ENCODE results near the gene MELTF. TPM values are rescaled to one million over a fixed set of nuclear protein-coding genes. Genes with fewer than 3 reads are reported as not detected.

Gene MELTF
- total and polyA plus RNA-seq, 2 of the 13 experiments (the other 11 are each of a cell fraction or from before 2014, with no cell fraction given), result 3.2 to 7.5 TPM

GRCh38 chr3:196962108-196962929, 67.3 kb downstream of the MELTF start (continued):
- TF ChIP-seq, protein P1, sequence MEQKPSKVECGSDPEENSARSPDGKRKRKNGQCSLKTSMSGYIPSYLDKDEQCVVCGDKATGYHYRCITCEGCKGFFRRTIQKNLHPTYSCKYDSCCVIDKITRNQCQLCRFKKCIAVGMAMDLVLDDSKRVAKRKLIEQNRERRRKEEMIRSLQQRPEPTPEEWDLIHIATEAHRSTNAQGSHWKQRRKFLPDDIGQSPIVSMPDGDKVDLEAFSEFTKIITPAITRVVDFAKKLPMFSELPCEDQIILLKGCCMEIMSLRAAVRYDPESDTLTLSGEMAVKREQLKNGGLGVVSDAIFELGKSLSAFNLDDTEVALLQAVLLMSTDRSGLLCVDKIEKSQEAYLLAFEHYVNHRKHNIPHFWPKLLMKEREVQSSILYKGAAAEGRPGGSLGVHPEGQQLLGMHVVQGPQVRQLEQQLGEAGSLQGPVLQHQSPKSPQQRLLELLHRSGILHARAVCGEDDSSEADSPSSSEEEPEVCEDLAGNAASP (CRISPR knock-in tag; IDR thresholded peaks at IDR 0.05; ENCODE audit: borderline replicate concordance), result peak; percentile 16; the same call in 1 of the 2 replicates
- no peak for TF ChIP-seq ZNF546 (CRISPR knock-in tag; conservative IDR thresholded peaks at IDR 0.05)
- no peak; the same call in none of the 2 replicates for TF ChIP-seq BRD4 (CRISPR knock-in tag; IDR thresholded peaks at IDR 0.05)
- no peak; the same call in 1 of the 2 replicates for TF ChIP-seq ARID2 (CRISPR knock-in tag; IDR thresholded peaks at IDR 0.05; ENCODE audit: borderline replicate concordance)
- no peak for TF ChIP-seq MAFG (CRISPR knock-in tag; IDR thresholded peaks at IDR 0.05)
- TF ChIP-seq REXO4 (CRISPR knock-in tag; IDR thresholded peaks at IDR 0.05; ENCODE audit: borderline replicate concordance), result no peak
- no peak for TF ChIP-seq SMARCC2 (IDR thresholded peaks at IDR 0.05)
- TF ChIP-seq ZFAT (CRISPR knock-in tag; conservative IDR thresholded peaks at IDR 0.05), result no peak
- TF ChIP-seq ZNF747 (CRISPR knock-in tag; IDR thresholded peaks at IDR 0.05; ENCODE audit: borderline replicate concordance), result peak; percentile 54; the same call in 1 of the 2 replicates
- no peak for TF ChIP-seq ZNF782 (CRISPR knock-in tag; IDR thresholded peaks at IDR 0.05; ENCODE audit: borderline replicate concordance)
- TF ChIP-seq GLMP (CRISPR knock-in tag; IDR thresholded peaks at IDR 0.05; ENCODE audit: borderline replicate concordance), result no peak
- TF ChIP-seq HNF4A (CRISPR knock-in tag; IDR thresholded peaks at IDR 0.05), result peak; percentile 39; the same call in 1 of the 2 replicates
- peak; percentile 41; the same call in 1 of the 2 replicates for TF ChIP-seq ATF1 (CRISPR knock-in tag; IDR thresholded peaks at IDR 0.05)
- no peak for TF ChIP-seq ZNF660 (CRISPR knock-in tag; IDR thresholded peaks at IDR 0.05; ENCODE audit: borderline replicate concordance, low read depth)
- TF ChIP-seq, protein P2, sequence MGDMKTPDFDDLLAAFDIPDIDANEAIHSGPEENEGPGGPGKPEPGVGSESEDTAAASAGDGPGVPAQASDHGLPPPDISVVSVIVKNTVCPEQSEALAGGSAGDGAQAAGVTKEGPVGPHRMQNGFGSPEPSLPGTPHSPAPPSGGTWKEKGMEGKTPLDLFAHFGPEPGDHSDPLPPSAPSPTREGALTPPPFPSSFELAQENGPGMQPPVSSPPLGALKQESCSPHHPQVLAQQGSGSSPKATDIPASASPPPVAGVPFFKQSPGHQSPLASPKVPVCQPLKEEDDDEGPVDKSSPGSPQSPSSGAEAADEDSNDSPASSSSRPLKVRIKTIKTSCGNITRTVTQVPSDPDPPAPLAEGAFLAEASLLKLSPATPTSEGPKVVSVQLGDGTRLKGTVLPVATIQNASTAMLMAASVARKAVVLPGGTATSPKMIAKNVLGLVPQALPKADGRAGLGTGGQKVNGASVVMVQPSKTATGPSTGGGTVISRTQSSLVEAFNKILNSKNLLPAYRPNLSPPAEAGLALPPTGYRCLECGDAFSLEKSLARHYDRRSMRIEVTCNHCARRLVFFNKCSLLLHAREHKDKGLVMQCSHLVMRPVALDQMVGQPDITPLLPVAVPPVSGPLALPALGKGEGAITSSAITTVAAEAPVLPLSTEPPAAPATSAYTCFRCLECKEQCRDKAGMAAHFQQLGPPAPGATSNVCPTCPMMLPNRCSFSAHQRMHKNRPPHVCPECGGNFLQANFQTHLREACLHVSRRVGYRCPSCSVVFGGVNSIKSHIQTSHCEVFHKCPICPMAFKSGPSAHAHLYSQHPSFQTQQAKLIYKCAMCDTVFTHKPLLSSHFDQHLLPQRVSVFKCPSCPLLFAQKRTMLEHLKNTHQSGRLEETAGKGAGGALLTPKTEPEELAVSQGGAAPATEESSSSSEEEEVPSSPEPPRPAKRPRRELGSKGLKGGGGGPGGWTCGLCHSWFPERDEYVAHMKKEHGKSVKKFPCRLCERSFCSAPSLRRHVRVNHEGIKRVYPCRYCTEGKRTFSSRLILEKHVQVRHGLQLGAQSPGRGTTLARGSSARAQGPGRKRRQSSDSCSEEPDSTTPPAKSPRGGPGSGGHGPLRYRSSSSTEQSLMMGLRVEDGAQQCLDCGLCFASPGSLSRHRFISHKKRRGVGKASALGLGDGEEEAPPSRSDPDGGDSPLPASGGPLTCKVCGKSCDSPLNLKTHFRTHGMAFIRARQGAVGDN (CRISPR knock-in tag; IDR thresholded peaks at IDR 0.05), result peak; percentile 51; the same call in 1 of the 2 replicates
- TF ChIP-seq ZNF775 (CRISPR knock-in tag; IDR thresholded peaks at IDR 0.05; ENCODE audit: borderline replicate concordance), result no peak; the same call in 1 of the 2 replicates
- TF ChIP-seq SP2 (CRISPR knock-in tag; IDR thresholded peaks at IDR 0.05), result no peak
- no peak for TF ChIP-seq TOE1 (CRISPR knock-in tag; IDR thresholded peaks at IDR 0.05)
- TF ChIP-seq ZBTB1 (CRISPR knock-in tag; IDR thresholded peaks at IDR 0.05; ENCODE audit: borderline replicate concordance), result no peak
- TF ChIP-seq KLF15 (CRISPR knock-in tag; IDR thresholded peaks at IDR 0.05; ENCODE audit: borderline replicate concordance), result no peak
- TF ChIP-seq ZNF121 (CRISPR knock-in tag; IDR thresholded peaks at IDR 0.05), result no peak
- TF ChIP-seq ZFP36 (IDR thresholded peaks at IDR 0.05; ENCODE audit: borderline replicate concordance, low read depth, low read length, partially characterized antibody), result no peak

All from HepG2 (cell line).